Epidermal melanocyte (primary cell): ENCODE results near the gene CACNA1G.

Experiments used
- DNase-seq: peaks from one replicate; pipeline ENCODE4 v3.0.0; 2011; ENCODE audit warnings: low spot score; ENCODE audit not compliant: insufficient read length

Gene CACNA1G

DNA sequence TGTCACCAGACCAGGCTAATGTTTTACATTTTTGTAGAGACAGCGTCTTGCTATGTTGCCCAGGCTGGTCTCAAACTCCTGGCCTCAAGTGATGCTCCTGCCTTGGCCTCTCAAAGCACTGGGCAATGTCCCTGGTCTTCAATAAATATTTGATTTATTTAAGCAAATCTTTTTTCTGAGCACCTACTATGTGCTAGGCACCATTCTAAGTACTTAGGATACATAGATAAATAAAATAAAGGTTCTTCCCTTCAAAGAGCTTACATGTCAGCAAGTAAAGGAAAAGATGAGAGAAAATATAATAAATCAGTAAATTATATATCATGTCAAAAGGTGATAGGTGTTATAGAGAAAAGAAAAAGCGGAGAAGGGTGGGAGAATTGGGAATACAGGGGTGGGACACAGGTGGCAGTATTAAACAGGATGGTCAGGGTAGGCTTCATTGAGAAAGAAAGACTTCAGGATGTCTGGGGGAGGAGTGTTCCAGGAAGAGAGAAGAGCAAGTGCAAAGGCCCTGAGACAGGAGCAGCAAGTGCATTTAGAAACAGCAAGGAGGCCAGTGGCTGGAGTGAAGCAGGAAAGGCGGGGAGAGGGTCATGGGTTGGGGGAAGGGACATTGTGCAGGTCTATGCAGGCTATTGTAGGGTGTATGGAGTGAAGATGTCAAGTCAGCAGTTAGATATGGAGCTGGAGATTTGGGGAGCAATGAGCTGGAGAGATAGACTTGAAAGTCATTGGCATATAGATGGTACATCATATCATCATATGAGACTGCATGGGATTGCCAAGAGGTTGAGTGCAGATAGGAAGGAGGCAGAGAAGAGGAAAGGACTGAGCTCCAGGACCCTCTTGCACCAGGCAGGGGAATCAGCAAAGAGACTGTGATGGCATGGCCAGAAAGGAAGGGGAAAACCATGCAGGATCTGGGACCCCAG is 85.5 kb downstream of the CACNA1G start:
- DNase-seq = no peak

DNA sequence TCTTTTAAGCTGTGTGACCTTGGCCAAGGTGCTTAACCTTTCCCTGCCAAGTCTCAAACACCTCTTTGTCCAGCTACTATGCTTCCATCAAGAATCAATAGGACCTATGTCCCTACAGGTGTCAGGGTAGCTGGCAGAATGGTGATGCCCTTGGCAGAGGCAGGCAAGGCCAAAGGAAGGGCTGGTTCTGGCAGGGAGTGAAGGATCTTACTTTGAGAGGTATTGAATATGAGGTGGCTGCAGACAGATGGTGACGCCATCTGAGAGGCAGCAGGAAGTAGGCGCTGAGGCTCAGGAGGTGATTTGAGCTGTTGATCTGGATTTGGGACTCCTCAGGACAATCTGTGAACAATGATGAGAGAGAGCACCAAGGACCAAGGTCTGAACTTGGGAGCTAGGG is 86.7 kb downstream of the CACNA1G start:
- DNase-seq = no peak

DNA sequence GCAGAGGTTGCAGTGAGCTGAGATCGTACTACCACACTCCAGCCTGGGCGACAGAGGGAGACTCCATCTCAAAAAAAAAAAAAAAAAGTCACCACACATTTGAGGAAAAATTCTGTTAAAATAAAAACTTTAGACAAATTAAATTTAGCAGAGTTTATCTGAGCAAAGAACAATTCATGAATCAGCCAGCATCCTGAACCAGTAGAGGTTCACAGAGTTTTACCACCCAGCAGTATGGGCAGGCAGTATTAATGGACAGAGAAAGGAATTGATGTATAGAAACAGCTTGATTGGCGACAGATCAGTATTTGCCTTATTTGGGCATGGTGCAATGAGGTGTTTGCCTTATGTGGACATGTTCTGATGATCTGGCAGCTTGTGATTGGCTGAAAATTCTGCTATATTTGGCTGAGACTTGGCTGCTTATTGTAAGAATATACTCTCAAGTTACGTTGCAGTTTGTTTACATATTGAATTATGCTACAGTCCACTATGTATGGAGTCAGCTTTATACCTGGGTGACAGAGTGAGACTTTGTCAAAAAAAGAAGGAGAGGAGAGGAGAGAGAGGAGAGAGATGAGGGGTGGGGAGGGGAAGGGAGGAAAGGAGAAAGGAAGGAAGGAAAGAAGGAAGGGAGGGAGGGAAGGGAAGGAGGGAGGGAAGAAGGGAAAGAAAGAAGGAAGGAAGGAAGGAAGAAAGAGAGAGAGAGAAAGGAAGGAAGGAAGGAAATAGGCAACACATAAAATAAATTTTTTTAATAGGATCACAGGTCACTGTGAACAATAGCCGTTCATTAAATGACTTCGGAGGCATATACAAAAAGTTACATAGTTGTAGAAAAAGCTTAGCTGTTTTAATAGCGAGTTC is 88.8 kb downstream of the CACNA1G start:
- no peak for DNase-seq

DNA sequence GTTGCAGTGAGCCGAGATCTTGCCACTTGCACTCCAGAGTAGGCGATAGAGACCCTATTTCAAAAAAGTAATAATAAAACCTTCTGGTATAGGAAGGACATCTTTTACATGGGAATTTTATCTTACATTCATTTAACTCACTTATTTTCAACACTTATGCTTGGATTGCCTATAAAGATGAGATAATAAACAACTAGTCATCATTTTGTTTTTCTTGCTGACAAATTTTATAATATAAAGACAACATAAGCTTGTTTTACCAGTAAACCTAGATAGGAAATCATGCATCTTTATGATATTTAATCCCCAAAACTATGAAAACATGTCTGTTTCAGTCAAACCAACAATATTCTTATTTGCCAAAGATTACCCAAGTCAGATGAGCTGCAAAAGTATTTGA is 91.1 kb downstream of the CACNA1G start:
- no peak for DNase-seq

DNA sequence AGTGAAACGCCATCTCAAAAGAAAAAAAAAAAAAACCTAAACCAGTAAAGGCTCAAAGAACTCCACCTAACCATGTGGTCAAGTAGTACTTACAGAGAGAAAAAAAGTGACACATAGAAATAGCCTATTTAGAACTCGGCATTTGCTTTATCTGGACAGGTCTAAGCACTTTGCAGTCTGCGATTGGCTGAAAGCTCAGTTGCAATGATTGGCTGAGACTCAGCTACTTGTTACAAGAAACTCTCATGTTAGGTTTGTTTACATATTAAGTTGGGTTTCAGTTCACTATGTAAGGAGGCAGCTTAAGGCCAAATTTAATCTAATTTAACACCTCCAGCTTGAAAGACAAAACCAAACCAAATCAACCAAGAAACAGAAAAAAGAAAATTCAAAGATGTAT is 93.2 kb downstream of the CACNA1G start:
- no peak for DNase-seq

DNA sequence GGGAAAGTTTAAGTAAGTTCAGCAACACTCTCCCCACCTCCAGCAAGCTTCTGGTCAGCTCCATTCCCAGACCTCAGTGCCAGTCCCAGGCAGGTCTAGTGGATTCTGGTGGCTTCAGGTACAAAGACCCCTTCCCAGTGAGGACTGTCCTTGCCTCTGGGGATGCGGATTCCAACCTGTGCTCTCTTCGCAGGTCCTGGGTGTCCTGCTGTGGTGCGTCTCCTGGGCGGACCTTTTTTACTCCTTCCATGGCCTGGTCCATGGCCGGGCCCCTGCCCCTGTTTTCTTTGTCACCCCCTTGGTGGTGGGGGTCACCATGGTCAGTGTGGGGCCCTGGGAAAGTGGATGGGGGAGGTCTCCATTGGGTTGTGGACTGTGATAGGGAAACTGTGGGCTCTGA is 96.0 kb downstream of the CACNA1G start:
- DNase-seq = no peak

DNA sequence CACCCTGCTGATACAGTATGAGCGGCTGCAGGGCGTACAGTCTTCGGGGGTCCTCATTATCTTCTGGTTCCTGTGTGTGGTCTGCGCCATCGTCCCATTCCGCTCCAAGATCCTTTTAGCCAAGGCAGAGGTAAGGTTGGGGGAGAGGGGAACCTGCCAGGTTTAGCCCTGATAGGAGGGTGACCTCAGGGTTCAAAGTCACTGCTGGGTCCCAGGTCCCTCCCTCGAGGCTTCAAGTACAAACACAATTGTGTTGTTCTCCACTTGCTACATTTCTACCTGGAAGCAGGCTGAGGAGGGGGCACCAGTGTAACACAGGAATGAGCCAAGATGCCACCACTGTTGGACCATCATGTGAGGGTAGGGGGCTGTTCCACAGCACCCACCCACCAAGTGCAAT is 96.5 kb downstream of the CACNA1G start:
- DNase-seq = no peak

DNA sequence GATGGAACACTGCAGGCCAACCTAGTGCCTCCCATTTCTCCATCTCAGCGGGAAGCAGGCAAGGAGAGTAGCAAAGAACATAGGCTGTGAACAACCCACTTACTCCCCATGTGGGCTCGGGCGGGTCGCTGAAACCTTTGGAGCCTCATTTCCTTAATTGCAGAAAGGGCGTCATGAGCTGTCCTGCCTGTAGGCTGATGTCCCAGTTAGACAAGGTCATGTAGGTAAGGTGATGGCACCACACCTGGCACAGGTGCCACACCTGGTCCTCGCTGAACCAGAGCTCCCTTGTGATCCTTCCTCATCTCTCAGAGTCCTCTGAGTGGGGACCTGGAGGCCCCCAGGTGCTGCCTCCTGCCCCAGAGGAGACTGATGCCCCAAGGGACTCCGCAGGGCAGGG is 97.1 kb downstream of the CACNA1G start:
- no peak for DNase-seq

DNA sequence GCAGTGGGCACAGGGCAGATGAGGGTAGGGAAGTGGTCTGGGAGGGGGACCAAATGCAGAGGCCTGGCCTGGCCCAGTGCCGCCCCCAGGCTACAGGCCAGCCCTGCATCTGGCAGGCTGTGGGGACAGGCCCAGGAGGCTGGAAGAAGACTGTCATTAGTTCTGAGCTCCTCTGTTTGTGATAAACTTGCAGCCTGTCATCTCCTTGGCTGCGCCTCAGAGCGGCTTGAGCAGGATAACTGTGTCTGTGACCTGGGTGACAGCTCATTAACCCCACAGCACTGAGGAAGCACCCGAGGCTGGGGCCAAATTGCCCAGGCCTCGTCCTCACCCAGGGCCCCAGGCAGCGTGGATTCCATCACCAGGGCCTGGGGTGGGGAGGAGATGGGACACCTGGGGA is 98.1 kb downstream of the CACNA1G start:
- DNase-seq = no peak

DNA sequence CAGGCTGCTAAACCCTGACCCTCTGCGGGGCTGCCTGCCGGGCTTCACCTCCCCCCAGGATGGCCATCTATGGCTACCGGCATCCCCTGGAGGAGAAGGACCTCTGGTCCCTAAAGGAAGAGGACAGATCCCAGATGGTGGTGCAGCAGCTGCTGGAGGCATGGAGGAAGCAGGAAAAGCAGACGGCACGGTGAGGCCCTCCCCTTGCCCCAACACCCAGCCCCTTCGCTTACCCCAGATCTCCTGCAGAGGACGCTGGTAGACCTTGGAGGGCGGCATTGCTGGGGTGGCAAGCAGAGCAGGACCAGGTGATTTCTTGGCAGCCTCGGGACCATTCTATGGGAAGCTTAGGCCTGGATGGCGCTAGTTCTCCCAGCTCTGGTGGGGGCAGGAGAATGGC is 98.7 kb downstream of the CACNA1G start:
- DNase-seq = no peak

DNA sequence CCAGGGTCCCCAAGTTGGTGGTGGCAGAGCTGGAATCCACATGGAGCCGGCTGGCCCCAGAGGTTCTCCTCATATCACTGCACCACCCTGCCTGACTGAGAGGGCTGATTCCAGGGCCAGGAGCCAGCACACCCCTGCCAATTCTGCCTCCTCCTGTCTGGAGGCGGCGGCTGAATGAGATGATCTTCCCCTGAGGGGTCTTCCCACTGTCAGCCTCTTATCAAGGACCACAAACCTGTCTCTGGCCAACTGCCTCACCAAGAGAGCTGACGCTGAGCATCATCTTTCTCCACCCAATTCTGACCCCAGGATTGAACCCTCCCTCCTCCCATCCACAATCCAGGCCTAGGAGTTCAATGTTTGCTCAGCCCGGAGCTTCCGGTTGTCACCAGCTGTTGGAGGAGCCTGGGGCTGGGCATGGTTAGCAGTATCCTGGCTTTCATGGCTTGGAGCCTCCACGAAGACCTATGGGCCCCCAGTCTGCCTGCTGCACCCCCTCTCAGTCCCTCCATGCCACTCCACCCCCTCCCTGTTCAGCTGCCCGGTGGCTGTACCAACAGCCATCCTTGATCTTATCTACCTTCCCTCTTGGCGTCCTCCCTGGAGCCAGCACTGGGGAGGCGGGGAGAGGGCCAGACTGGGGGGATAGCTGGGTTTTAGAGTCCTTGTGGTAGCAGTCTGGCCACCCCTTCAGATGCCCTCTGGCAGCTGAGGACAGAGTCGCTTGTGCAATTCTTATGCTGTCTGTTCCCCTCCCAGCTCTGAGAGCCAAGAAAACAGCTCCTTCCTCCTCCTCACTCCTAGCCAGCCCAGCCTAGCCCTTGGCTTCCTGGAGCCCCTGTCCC is 99.7 kb downstream of the CACNA1G start:
- DNase-seq = no peak

DNA sequence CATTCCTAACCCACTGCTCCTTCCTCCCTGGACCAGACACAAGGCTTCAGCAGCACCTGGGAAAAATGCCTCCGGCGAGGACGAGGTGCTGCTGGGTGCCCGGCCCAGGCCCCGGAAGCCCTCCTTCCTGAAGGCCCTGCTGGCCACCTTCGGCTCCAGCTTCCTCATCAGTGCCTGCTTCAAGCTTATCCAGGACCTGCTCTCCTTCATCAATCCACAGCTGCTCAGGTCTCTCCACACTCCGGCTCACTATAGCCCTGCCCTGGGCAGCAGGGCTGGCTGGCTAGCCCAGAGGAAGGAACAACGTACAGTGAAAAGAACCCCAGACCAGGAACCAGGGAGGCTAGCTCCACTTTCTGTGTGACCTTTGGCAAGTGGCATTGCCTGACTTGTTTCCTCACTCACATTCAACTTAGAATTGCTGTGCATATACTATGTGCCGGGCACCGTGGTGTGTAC is 100.4 kb downstream of the CACNA1G start:
- no peak for DNase-seq

DNA sequence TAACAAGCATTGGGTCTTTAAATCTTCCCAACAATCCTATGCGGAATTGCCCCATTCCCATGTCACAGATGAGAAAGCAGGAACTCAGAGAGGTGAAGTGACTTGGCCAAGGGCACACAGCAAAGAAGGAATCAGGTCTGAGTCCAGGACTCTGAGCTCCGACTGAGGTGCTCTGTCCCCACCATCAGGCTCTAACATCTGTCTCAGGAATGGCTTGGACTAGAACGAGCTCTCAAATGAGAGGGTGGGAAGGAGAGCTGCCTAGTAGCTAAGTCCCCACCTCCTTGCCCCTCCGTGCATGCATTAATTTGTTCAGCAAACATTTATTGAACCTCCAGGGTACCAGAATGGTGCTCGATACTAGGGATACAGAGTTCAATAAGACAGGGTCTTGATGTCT is 100.8 kb downstream of the CACNA1G start:
- DNase-seq = no peak

DNA sequence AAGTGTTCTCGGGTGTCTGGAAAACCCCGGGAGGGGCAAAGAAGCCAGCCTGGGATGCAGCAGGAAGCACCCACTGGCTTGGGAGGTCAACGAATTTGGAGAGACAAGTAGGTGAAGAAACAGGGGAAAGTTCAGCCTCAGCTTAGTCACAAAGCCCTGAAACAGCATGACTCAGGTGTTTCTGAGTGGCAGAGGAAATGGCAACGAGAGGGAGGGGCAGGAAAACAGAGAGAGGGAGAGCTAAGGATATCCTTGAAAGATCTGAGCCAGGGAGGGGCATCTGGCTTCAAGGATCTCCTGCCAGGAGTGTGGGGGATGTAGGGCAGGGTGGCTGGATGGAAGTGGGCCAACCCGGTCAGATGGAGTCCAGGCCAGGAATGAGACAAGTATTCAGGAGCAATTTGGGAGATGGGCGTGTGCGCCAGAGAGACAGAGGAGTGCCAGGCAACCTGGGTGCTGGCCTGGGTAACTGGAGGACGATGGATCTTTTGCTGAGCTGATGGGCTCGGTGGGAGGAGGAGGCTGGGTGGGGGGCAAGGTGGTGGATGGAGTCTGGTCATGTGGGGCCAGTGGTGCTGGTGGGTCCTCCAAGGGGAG is 101.4 kb downstream of the CACNA1G start:
- DNase-seq = peak; percentile 65

DNA sequence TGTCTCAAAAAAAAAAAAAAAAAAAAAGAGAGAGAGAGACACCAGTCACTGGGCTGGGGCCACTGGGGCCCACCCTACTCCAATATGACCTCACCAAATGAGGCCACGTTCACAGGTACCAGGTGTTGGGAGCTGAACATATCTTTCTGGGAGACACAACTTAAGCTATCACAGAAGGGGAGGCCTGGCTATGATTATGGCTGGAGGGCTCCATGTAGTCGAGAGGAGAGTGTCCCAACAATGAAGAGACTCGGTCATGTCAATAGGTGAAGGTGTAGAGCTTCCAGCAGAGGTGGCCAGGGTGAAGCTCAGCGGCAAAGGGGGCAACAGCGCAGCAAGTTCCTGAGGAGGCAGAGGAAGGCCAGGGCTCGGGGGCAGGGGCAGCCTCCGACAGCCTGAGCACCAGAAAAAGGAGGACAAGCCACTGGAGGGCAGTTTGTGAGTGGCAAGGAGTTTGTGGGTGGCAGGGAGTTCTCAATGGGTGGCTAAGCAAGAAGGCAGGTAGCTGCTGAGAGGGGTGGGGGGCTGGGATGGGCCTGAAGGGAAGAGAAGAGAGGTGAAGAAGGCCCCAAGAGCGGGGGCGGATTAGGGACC is 102.2 kb downstream of the CACNA1G start:
- DNase-seq = no peak

DNA sequence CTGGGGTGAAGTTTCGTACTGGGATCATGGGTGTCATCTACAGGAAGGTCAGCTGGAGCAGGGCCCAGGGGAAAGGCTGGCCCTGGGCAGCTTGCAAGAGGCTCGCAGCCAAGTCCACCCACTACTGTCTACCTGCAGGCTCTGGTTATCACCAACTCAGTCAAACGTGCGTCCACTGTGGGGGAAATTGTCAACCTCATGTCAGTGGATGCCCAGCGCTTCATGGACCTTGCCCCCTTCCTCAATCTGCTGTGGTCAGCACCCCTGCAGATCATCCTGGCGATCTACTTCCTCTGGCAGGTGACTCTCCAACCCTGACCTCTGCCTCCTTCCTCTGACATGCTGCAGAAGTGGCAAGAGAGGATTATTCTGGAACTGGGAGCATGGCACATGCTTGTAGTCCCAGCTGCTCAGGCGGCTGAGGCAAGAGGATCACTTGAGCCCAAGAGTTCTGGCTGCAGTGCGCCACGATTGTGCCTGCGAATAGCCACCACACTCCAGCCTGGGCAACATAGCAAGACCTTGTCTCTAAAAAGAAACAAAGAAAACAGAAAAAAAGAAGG is 103.4 kb downstream of the CACNA1G start:
- no peak for DNase-seq

DNA sequence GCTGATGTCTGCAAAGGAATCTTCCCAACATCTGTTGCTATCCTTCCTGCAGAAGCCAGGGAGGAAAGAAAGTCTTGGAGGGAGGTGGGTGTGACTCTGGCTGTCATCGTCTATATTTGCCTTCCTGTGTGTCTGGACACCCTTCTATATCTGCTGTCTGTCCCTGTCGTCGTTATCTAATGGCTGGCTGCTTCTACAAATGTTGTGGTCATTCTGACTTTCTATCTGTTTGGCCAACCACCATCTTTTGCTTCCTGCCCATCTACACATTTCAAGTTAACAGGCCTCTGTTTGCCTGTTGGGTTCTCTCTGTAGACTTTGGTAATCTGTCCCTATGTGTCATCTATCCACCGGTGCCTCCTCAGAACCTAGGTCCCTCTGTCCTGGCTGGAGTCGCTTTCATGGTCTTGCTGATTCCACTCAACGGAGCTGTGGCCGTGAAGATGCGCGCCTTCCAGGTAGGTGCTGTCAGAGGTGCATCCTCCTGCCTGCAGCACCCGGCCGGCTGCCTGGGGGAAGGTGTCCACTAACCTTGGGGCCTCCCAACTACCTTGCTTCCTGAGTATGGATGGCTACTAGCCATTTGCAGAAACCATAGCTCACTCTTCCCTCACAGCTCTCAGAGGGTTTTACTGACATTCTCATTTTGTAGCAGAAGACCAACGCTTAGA is 104.4 kb downstream of the CACNA1G start:
- no peak for DNase-seq

DNA sequence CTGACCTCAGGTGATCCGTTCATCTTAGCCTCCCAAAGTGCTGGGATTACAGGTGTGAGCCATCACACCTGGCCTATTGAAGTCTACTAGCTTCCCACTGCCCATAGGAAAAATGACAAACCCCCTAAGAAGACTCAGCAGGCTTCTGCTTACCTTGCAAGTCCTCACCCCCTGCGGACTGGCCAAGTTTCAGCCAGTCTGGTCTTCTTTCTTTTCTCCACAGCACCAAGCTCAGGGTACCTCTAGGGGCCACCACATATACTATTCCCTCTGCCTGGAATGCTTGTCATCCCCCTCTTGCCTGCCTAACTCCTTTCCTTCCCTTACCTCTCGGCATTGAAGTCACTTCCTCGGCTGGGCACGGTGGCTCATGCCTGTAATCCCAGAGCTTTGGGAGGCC is 105.3 kb downstream of the CACNA1G start:
- no peak for DNase-seq

DNA sequence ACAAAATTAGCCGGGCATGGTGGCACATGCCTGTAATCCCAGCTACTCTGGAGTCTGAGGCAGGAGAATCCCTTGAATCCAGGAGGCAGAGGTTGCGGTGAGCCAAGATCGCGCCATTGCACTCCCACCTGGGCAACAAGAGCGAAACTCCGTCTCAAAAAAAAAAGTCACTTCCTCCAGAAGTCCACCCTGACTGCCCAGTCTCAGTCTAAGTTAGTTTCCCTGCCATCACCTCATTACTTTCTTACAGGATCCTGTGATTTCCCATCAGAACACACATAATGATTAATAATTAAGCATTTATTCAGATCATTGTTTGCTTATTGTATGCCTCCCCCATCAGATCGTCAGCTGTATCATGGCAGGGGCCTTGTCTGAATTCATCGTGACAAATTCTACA is 105.8 kb downstream of the CACNA1G start:
- DNase-seq = no peak
